Keratinocyte (primary cell): ENCODE results near the gene DOCK1. TPM values are rescaled to one million over a fixed set of nuclear protein-coding genes. Genes with fewer than 3 reads are reported as not detected.

Experiments used
- DNase-seq: peaks from one replicate; pipeline ENCODE4 v3.0.0-alpha.2; 2011; ENCODE audit warnings: low read depth, missing footprints, low spot score
- FAIRE-seq: peaks from 2 replicates; lab custom pipeline; 2011; peaks lifted over from hg19 to GRCh38; lab: Jason Lieb, UNC
- H2AFZ ChIP-seq: 2 replicates; pipeline ENCODE4 v1.6.0; 2012; ENCODE audit warnings: low read length, control low read depth, inconsistent platforms; ENCODE audit not compliant: control insufficient read depth
- H3K27ac ChIP-seq: 2 replicates; pipeline ENCODE4 v1.5.1; 2011; ENCODE audit warnings: low read length; ENCODE audit not compliant: control insufficient read depth, insufficient read depth
- H3K27me3 ChIP-seq: 3 replicates; pipeline ENCODE4 v1.6.0; 2011; ENCODE audit warnings: low read length; ENCODE audit not compliant: control insufficient read depth, insufficient read depth; ENCODE audit errors: extremely low read depth
- H3K36me3 ChIP-seq, 2 experiments: 2 replicates in 1 of 2; 3 replicates in 1 of 2; pipeline ENCODE4 v1.5.1; 2011; ENCODE audit warnings: low read length in 2 of 2, mild to moderate bottlenecking in 1 of 2; ENCODE audit not compliant: control insufficient read depth in 2 of 2, insufficient read depth in 2 of 2; ENCODE audit errors: extremely low read depth in 1 of 2
- H3K4me1 ChIP-seq: 3 replicates; pipeline ENCODE4 v1.5.1; 2011; ENCODE audit warnings: low read length; ENCODE audit not compliant: control insufficient read depth, insufficient read depth; ENCODE audit errors: extremely low read depth
- H3K4me2 ChIP-seq: 3 replicates; pipeline ENCODE4 v1.6.0; 2011; ENCODE audit warnings: low read depth, low read length; ENCODE audit not compliant: control insufficient read depth, insufficient read depth; ENCODE audit errors: extremely low read depth
- H3K4me3 ChIP-seq, 3 experiments: fragments of 200-600 bp in 1 of 3; sonication (generic) in 1 of 3; 2 replicates in 2 of 3; 3 replicates in 1 of 3; pipeline ENCODE4 v1.5.1; 2011 to 2016; ENCODE audit warnings: low read length in 3 of 3, mild to moderate bottlenecking in 3 of 3, control low read depth in 2 of 3, inconsistent platforms in 1 of 3, low read depth in 1 of 3, mixed read lengths in 1 of 3, mixed run types in 1 of 3, moderate library complexity in 1 of 3; ENCODE audit not compliant: control insufficient read depth in 2 of 3, insufficient read depth in 2 of 3; ENCODE audit errors: extremely low read depth in 1 of 3
- H3K79me2 ChIP-seq: 2 replicates; pipeline ENCODE4 v1.6.0; 2012; ENCODE audit warnings: low read length; ENCODE audit not compliant: control insufficient read depth, insufficient read depth
- H3K9ac ChIP-seq: 3 replicates; pipeline ENCODE4 v1.6.0; 2011; ENCODE audit warnings: low read length; ENCODE audit not compliant: control insufficient read depth, insufficient read depth; ENCODE audit errors: extremely low read depth
- H3K9me1 ChIP-seq: 3 replicates; pipeline ENCODE4 v1.6.0; 2011; ENCODE audit warnings: low read length; ENCODE audit not compliant: control insufficient read depth, insufficient read depth; ENCODE audit errors: extremely low read depth
- H3K9me3 ChIP-seq: 2 replicates; pipeline ENCODE4 v1.5.1; 2012; ENCODE audit warnings: low read depth, low read length; ENCODE audit not compliant: control insufficient read depth
- H4K20me1 ChIP-seq: 3 replicates; pipeline ENCODE4 v1.6.0; 2011; ENCODE audit warnings: low read length; ENCODE audit not compliant: control insufficient read depth, insufficient read depth; ENCODE audit errors: extremely low read depth
- EZH2 ChIP-seq: IDR thresholded peaks from one replicate; pipeline ENCODE4 v1.6.1; 2012; ENCODE audit warnings: inconsistent platforms, mild to moderate bottlenecking, low read length, moderate library complexity
- dilution Hi-C: fragments of 300-500 bp; cut with MboI; formaldehyde crosslinking; loops from one replicate; pipeline ENCODE4 v1.7.0; 2020; ENCODE audit warnings: low sequenced_read_pairs; ENCODE audit not compliant: extremely low pct_ligation_motif_present
- polyA minus RNA-seq, 3 experiments: library from RNA; depleted of rRNA, polyadenylated mRNA; stranded (reverse); fragments of >200 nt; gene quantifications; 1 replicate in 1 of 3; 2 replicates in 1 of 3; 3 replicates in 1 of 3; pipeline ENCODE4 v1.2.3, GENCODE V29; 2011
- polyA plus RNA-seq, 5 experiments: library from polyadenylated mRNA; depleted of rRNA in 3 of 5; stranded (reverse) in 3 of 5; stranded (forward) in 1 of 5; unstranded in 1 of 5; fragments of >200 nt; gene quantifications; 1 replicate in 1 of 5; 2 replicates in 3 of 5; 3 replicates in 1 of 5; pipeline versions ENCODE4 v1.2.1 to v1.2.3, GENCODE V29; 2011 to 2012; ENCODE audit warnings: missing spikeins in 2 of 5, low read depth in 1 of 5, low replicate concordance in 1 of 5
- TF ChIP-seq, protein P1 (sequence below), 3 experiments: IDR thresholded peaks in 1 of 3; conservative IDR thresholded peaks in 1 of 3; optimal IDR thresholded peaks in 1 of 3; 2 replicates in 2 of 3; 3 replicates in 1 of 3; pipeline versions ENCODE3 to v1.5.1; 2011; ENCODE audit warnings: low read length in 3 of 3, mild to moderate bottlenecking in 3 of 3, moderate library complexity in 2 of 3, control low read depth in 1 of 3, inconsistent platforms in 1 of 3; ENCODE audit not compliant: insufficient read depth in 2 of 3; ENCODE audit errors: extremely low read depth in 1 of 3

The DOCK1 gene
- 10.1 to 15.7 TPM (median 15.2 TPM) in 3 replicates for polyA plus RNA-seq
- 17.7 TPM for polyA plus RNA-seq (2011; ENCODE audit: low read depth)
- 16.4 and 20.1 TPM in 2 replicates for polyA plus RNA-seq (2011; cell fraction: cytosol; rRNA removed)
- polyA plus RNA-seq (2011; cell fraction: nucleus; rRNA removed), result 40.2 and 41.7 TPM in 2 replicates
- polyA plus RNA-seq (2012; ENCODE audit: low replicate concordance), result 12.3 and 27.6 TPM in 2 replicates
- 58.0 to 84.6 TPM (median 80.5 TPM) in 3 replicates for polyA minus RNA-seq
- polyA minus RNA-seq (2011; cell fraction: cytosol; rRNA and poly(A)+ RNA removed), result 33.0 TPM
- 38.6 and 75.1 TPM in 2 replicates for polyA minus RNA-seq (2011; cell fraction: nucleus; rRNA and poly(A)+ RNA removed)

DNA sequence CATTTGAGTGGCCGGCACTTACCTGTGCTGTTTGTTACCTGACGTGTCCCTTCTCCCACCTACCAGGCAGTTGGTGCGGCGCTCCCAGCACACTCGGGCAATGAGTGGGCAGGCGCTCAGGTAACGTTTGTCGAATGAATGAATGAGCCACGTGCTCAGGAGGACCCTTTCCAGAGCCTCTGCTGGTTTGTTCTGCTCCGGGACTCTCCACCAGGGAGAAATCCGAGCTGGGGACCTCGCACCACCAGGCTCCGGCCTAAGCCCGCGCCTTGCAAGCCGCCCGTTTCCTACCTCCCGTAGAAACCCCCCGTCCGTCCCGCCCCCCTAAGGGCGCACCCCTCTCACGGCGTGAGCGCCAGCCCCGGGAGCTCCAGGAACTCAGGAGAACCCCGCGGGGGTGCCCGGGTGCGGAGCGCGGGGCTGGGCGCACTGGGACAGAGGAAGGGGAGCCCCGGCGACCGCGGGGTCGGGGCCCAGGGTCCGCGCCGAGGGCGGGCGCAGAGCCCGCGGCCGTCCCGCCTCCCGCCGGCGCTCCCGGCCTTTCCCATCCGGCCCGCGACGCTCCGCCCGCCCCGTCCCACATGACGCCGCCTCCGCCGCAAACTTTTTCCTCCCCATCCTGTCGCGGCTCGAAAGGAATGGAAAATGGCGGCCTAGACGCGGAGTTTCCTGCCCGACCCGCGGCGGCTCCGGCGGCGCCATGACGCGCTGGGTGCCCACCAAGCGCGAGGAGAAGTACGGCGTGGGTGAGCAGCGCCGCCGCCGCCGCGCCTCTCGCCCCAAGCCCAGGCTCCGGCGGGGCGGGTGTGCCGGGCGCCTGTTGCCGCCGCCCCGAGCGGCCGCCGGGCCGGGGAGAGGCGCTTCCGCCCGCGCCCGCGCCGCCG lies at the start of gene DOCK1:
DOCK1 (plus strand) TSS at position 611 of the 884 bp plus-strand sequence; CDS start at position 701, 90 bp downstream.
- DNase-seq (no peak), FAIRE-seq (no peak)
- H2AFZ ChIP-seq, result peak within 1 kb of the TSS; percentile 75
- H3K9me3 ChIP-seq, result no peaks in the 10 kb centered on the region
- H3K27ac ChIP-seq, result peak within 1 kb of the TSS; percentile 54
- H3K4me3 ChIP-seq, result peak within 1 kb of the TSS; percentile 73 to 79 (median 78)
- H3K79me2 ChIP-seq, result peaks cover 40% of the 10 kb centered on the region
- peaks cover 48% of the 10 kb centered on the region for H3K4me1 ChIP-seq
- peaks cover 2% of the 10 kb centered on the region for H3K9me1 ChIP-seq
- H3K27me3 ChIP-seq, result no peaks in the 10 kb centered on the region
- peak within 1 kb of the TSS; percentile 92 for H3K4me2 ChIP-seq
- TF ChIP-seq, protein P1, sequence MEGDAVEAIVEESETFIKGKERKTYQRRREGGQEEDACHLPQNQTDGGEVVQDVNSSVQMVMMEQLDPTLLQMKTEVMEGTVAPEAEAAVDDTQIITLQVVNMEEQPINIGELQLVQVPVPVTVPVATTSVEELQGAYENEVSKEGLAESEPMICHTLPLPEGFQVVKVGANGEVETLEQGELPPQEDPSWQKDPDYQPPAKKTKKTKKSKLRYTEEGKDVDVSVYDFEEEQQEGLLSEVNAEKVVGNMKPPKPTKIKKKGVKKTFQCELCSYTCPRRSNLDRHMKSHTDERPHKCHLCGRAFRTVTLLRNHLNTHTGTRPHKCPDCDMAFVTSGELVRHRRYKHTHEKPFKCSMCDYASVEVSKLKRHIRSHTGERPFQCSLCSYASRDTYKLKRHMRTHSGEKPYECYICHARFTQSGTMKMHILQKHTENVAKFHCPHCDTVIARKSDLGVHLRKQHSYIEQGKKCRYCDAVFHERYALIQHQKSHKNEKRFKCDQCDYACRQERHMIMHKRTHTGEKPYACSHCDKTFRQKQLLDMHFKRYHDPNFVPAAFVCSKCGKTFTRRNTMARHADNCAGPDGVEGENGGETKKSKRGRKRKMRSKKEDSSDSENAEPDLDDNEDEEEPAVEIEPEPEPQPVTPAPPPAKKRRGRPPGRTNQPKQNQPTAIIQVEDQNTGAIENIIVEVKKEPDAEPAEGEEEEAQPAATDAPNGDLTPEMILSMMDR (optimal IDR thresholded peaks at IDR 0.05 in 1 of 3, IDR thresholded peaks at IDR 0.05 in 1 of 3, conservative IDR thresholded peaks at IDR 0.05 in 1 of 3; ENCODE audit: extremely low read depth in 1 of 3, insufficient read depth in 2 of 3, low read length in 3 of 3), result no peak
- TF ChIP-seq EZH2, result no peak
- no peaks in the 10 kb centered on the region for H3K36me3 ChIP-seq
- H4K20me1 ChIP-seq, result no peaks in the 10 kb centered on the region
- H3K9ac ChIP-seq, result peak within 1 kb of the TSS; percentile 77
- dilution Hi-C loops, result no loop called here

DNA sequence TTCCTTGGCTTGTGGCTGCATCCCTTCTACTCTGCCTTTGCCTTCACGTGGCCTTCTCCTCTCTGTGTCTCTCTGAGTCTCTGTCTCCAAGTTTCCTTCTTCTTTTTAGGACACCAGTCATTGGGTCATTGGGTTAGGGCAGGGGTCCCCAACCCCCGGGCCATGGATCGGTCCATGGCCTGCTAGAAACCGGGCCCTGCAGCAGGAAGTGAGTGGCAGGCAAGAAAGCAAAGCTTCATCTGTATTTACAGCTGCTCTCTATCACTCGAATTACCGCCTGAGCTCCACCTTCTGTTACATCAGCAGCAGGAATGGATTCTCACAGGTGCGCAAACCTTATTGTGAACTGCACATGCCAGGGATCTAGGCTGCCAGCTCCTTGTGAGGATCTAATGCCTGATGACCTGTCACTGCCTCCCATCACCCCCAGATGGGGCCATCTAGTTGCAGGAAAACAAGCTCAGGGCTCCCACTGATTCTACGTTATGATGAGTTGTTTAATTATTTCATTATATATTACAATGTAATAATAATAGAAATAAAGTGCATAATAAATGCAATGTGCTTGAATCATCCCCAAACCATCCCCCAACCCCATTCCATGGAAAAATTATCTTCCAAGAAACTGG lies 47.9 kb upstream of the DOCK1 start:
- no peaks in the 10 kb centered on the region for H3K9me3 ChIP-seq
- H3K36me3 ChIP-seq, result no peaks in the 10 kb centered on the region
- no peaks in the 10 kb centered on the region for H3K27me3 ChIP-seq
- H3K27ac ChIP-seq, result no peak overlapping the region
- H3K79me2 ChIP-seq, result no peaks in the 10 kb centered on the region
- H3K4me1 ChIP-seq, result no peaks in the 10 kb centered on the region
- no peaks in the 10 kb centered on the region for H4K20me1 ChIP-seq
- no peak overlapping the region for H2AFZ ChIP-seq
- H3K4me2 ChIP-seq, result no peak overlapping the region
- no peak for FAIRE-seq
- no peak for TF ChIP-seq EZH2
- TF ChIP-seq, protein P1 (optimal IDR thresholded peaks at IDR 0.05 in 1 of 3, IDR thresholded peaks at IDR 0.05 in 1 of 3, conservative IDR thresholded peaks at IDR 0.05 in 1 of 3; ENCODE audit: extremely low read depth in 1 of 3, insufficient read depth in 2 of 3, low read length in 3 of 3), result no peak
- dilution Hi-C loops, result no loop called here
- no peaks in the 10 kb centered on the region for H3K9me1 ChIP-seq
- no peak overlapping the region for H3K4me3 ChIP-seq
- no peak for DNase-seq
- no peak overlapping the region for H3K9ac ChIP-seq
